ENCODE data around the gene FANCM.

FANCM gene

DNA sequence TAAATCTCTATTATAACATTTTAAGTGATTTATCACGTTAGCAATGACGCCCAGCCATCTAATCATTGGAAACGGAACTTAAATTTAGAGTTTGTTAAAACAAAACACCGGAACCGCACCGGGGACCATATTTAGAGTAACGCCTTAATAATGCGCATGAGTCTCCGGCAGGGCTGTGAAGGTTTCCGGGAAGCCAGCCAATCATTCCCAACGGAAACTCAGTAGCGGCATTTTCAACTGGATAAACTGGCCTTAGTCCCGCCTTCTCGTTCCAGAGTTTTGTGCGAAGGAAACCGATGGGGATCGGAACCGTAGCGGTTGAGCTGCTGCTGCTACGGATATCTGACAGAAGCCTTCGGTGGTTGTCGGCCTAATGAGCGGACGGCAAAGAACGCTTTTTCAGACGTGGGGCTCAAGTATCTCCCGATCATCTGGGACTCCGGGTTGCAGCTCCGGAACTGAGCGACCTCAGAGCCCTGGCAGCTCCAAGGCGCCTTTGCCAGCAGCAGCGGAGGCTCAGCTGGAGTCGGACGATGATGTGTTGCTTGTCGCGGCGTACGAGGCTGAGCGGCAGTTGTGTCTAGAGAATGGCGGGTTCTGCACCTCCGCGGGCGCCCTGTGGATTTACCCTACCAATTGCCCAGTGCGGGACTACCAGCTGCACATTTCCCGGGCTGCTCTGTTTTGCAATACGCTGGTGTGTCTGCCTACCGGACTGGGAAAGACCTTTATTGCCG, at the start of gene FANCM:
Gene FANCM, plus strand, starts transcription at position 272 of the 737 bp plus-strand sequence. Its CDS starts 102 bp downstream, at position 374.
- Histone ChIP-seq H3K9ac (ENCODE audit: low read depth, low read length) (peak within 1 kb of the TSS; percentile 95), H3K4me1 (ENCODE audit: insufficient read depth, low read length) (no peaks in the 10 kb centered on the region; the same call in 1 of the 2 replicates), H3K9me3 (ENCODE audit: control insufficient read depth, insufficient read depth, low read length) (no peaks in the 10 kb centered on the region), H3K36me3 (ENCODE audit: insufficient read depth, low read length) (no peaks in the 10 kb centered on the region)

- Histone ChIP-seq H3K36me3 (ENCODE audit: insufficient read depth, low read length) (no peaks in the 10 kb centered on the region), H3K9ac (ENCODE audit: low read depth, low read length) (no peak overlapping the region), H3K9me3 (ENCODE audit: control insufficient read depth, insufficient read depth, low read length) (no peaks in the 10 kb centered on the region), H3K4me1 (ENCODE audit: insufficient read depth, low read length) (peaks cover 5% of the 10 kb centered on the region; the same call in 1 of the 2 replicates)
These were observed 45.9 kb upstream of the FANCM start for GRCh38 chr14:45089813-45090212.

- H3K4me1 ChIP-seq (ENCODE audit: insufficient read depth, low read length), result no peaks in the 10 kb centered on the region
- no peak overlapping the region for H3K9ac ChIP-seq (ENCODE audit: low read depth, low read length)
- H3K36me3 ChIP-seq (ENCODE audit: insufficient read depth, low read length), result peaks cover 8% of the 10 kb centered on the region
These were observed 44.0 kb upstream of the FANCM start for GRCh38 chr14:45091710-45092109.

GRCh38 chr14:45094275-45094674, 41.5 kb upstream of the FANCM start:
- Histone ChIP-seq H3K36me3 (ENCODE audit: insufficient read depth, low read length) (peaks cover 9% of the 10 kb centered on the region), H3K9me3 (ENCODE audit: control insufficient read depth, insufficient read depth, low read length) (no peaks in the 10 kb centered on the region)

More at GRCh38 chr14:45091710-45092109, 44.0 kb upstream of the FANCM start:
- no peaks in the 10 kb centered on the region for H3K9me3 ChIP-seq (ENCODE audit: control insufficient read depth, insufficient read depth, low read length)

GRCh38 chr14:45095143-45095542, 40.6 kb upstream of the FANCM start:
- Histone ChIP-seq H3K36me3 (ENCODE audit: insufficient read depth, low read length) (peaks cover 11% of the 10 kb centered on the region), H3K9me3 (ENCODE audit: control insufficient read depth, insufficient read depth, low read length) (no peaks in the 10 kb centered on the region), H3K9ac (ENCODE audit: low read depth, low read length) (no peak overlapping the region), H3K4me1 (ENCODE audit: insufficient read depth, low read length) (no peaks in the 10 kb centered on the region)

More at GRCh38 chr14:45094275-45094674, 41.5 kb upstream of the FANCM start:
- no peak overlapping the region for H3K9ac ChIP-seq (ENCODE audit: low read depth, low read length)
- no peaks in the 10 kb centered on the region for H3K4me1 ChIP-seq (ENCODE audit: insufficient read depth, low read length)

DNA sequence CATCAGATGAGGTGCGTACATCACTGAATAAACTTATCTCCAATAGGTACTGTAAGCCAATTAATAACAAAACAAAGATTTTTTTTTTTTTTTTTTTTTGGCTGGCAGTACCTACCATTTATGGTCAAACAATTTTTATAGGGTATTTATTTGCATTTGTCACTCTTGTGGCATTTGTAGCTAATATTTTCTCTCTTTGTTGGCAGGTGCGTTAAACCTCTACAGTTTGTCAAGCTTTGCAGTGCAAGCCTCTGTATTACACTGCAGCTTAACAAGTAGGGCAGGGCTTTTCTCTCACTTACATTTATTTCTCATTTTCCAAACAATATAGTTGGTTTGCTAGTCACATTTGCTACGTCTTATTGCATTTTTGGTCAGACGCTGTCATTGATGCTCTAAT, 39.5 kb upstream of the FANCM start:
- H3K9me3 ChIP-seq (ENCODE audit: control insufficient read depth, insufficient read depth, low read length), result no peaks in the 10 kb centered on the region
- no peak overlapping the region for H3K9ac ChIP-seq (ENCODE audit: low read depth, low read length)
- H3K36me3 ChIP-seq (ENCODE audit: insufficient read depth, low read length), result peaks cover 13% of the 10 kb centered on the region
- H3K4me1 ChIP-seq (ENCODE audit: insufficient read depth, low read length), result no peaks in the 10 kb centered on the region

GRCh38 chr14:45103806-45104205, 31.9 kb upstream of the FANCM start:
- Histone ChIP-seq H3K4me1 (ENCODE audit: insufficient read depth, low read length) (no peaks in the 10 kb centered on the region), H3K36me3 (ENCODE audit: insufficient read depth, low read length) (peaks cover 14% of the 10 kb centered on the region), H3K9ac (ENCODE audit: low read depth, low read length) (no peak overlapping the region), H3K9me3 (ENCODE audit: control insufficient read depth, insufficient read depth, low read length) (no peaks in the 10 kb centered on the region)

GRCh38 chr14:45104561-45104960, 31.2 kb upstream of the FANCM start:
- H3K36me3 ChIP-seq (ENCODE audit: insufficient read depth, low read length), result peaks cover 14% of the 10 kb centered on the region
- no peaks in the 10 kb centered on the region for H3K9me3 ChIP-seq (ENCODE audit: control insufficient read depth, insufficient read depth, low read length)
- H3K4me1 ChIP-seq (ENCODE audit: insufficient read depth, low read length), result no peaks in the 10 kb centered on the region

GRCh38 chr14:45112896-45113781, 22.6 kb upstream of the FANCM start:
- no peaks in the 10 kb centered on the region for H3K4me1 ChIP-seq (ENCODE audit: insufficient read depth, low read length)
- peaks cover 22% of the 10 kb centered on the region for H3K36me3 ChIP-seq (ENCODE audit: insufficient read depth, low read length)
- no peaks in the 10 kb centered on the region for H3K9me3 ChIP-seq (ENCODE audit: control insufficient read depth, insufficient read depth, low read length)
- H3K9ac ChIP-seq (ENCODE audit: low read depth, low read length), result no peak overlapping the region

More at GRCh38 chr14:45104561-45104960, 31.2 kb upstream of the FANCM start:
- H3K9ac ChIP-seq (ENCODE audit: low read depth, low read length), result no peak overlapping the region

DNA sequence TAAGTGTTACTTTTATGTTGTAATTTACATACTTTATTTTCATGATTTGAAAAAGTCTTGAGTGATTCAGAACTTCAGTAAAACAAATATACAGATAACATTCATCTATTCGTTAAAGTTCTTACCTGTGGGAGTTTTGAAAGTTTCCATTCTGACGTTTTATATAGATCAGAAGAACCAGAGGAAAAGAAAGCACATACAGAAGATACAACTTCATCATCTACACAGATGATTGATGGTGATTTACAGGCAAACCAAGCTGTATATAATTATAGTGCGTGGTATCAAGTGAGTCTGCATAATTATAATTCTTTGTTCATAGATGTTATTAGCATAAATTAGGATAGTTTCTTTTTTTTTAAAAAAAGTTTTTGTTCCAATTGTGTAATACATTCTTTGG, 21.4 kb upstream of the FANCM start:
- H3K9ac ChIP-seq (ENCODE audit: low read depth, low read length), result no peak overlapping the region
- H3K9me3 ChIP-seq (ENCODE audit: control insufficient read depth, insufficient read depth, low read length), result no peaks in the 10 kb centered on the region
- no peaks in the 10 kb centered on the region for H3K4me1 ChIP-seq (ENCODE audit: insufficient read depth, low read length)
- peaks cover 24% of the 10 kb centered on the region for H3K36me3 ChIP-seq (ENCODE audit: insufficient read depth, low read length)

DNA sequence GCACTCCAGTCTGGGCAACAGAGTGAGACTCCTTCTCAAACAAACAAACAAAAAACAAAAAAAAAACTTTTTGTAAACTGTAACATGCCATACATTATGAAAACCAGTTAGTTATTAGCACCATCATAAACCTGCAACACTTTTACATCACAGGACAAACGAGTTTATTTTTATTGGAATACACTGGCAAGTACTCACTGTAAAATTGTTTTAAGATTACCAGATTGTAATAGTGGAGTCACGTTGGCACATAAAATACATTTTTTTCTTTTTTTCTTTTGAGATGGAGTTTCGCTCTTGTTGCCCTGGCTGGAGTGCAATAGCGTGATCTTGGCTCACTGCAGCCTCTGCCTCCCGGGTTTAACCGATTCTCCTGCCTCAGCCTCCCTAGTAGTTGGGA, 17.1 kb upstream of the FANCM start:
- H3K36me3 ChIP-seq (ENCODE audit: insufficient read depth, low read length), result peaks cover 16% of the 10 kb centered on the region
- H3K4me1 ChIP-seq (ENCODE audit: insufficient read depth, low read length), result no peaks in the 10 kb centered on the region

GRCh38 chr14:45120096-45120495, 15.6 kb upstream of the FANCM start:
- peaks cover 18% of the 10 kb centered on the region for H3K36me3 ChIP-seq (ENCODE audit: insufficient read depth, low read length)
- H3K4me1 ChIP-seq (ENCODE audit: insufficient read depth, low read length), result no peaks in the 10 kb centered on the region
- H3K9ac ChIP-seq (ENCODE audit: low read depth, low read length), result no peak overlapping the region
- no peaks in the 10 kb centered on the region for H3K9me3 ChIP-seq (ENCODE audit: control insufficient read depth, insufficient read depth, low read length)

More for the DNA sequence above, 17.1 kb upstream of the FANCM start:
- H3K9me3 ChIP-seq (ENCODE audit: control insufficient read depth, insufficient read depth, low read length), result no peaks in the 10 kb centered on the region
- no peak overlapping the region for H3K9ac ChIP-seq (ENCODE audit: low read depth, low read length)

DNA sequence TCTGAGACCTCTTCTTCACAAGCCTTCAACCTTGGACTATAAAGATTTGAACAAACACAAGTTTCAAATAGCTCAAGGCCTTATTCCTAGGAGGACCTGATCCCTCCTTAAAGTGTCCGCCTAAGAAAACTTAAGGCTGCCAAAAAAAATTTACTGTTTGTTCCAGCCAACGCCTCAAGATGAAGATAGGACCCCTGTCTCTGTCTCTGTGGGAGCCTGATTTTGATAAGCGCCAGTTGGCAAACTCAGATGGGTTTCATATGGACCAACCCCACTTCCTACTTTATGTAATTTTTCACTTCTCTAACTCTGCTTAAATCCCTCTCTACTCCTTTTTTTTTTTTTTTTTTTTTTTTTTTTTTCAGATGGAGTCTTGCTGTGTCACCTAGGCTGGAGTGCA, 12.5 kb upstream of the FANCM start:
- H3K36me3 ChIP-seq (ENCODE audit: insufficient read depth, low read length), result peaks cover 16% of the 10 kb centered on the region
- H3K4me1 ChIP-seq (ENCODE audit: insufficient read depth, low read length), result no peaks in the 10 kb centered on the region
- no peaks in the 10 kb centered on the region for H3K9me3 ChIP-seq (ENCODE audit: control insufficient read depth, insufficient read depth, low read length)
- H3K9ac ChIP-seq (ENCODE audit: low read depth, low read length), result no peak overlapping the region

- Histone ChIP-seq H3K9ac (ENCODE audit: low read depth, low read length) (no peak overlapping the region), H3K9me3 (ENCODE audit: control insufficient read depth, insufficient read depth, low read length) (no peaks in the 10 kb centered on the region), H3K36me3 (ENCODE audit: insufficient read depth, low read length) (peaks cover 11% of the 10 kb centered on the region), H3K4me1 (ENCODE audit: insufficient read depth, low read length) (no peaks in the 10 kb centered on the region)
These were observed 10.0 kb upstream of the FANCM start for GRCh38 chr14:45125754-45126153.
